B cell (primary cell): Measurements from ENCODE around the gene CDC37L1. TPM values are rescaled to one million over a fixed set of nuclear protein-coding genes. Genes with fewer than 3 reads are reported as not detected.

Experiments
- ATAC-seq: fragments of 200-7000 bp; cut with Tn5 transposase; one replicate; pipeline ENCODE4 v1.10.0; 2021; ENCODE audit warnings: low read depth, mild to moderate bottlenecking, moderate number of reproducible peaks, moderate library complexity
- CTCF ChIA-PET: fragments of 350-600 bp; sonication (Branson Sonifier 250); formaldehyde crosslinking; loops from one replicate; lab custom pipeline; 2021; ENCODE audit warnings: antibody characterized with exemption, inconsistent platforms; lab: Charles Lee
- POLR2A ChIA-PET: fragments of 350-600 bp; sonication (Branson Sonifier 250); formaldehyde crosslinking; loops from one replicate; lab custom pipeline; 2021; ENCODE audit warnings: antibody characterized with exemption; lab: Charles Lee
- DNase-seq: peaks from one replicate; pipeline ENCODE4 v3.0.0; 2013
- H2AFZ ChIP-seq: 2 replicates; pipeline ENCODE4 v1.6.1; 2012; ENCODE audit warnings: mild to moderate bottlenecking, low read depth, low read length; ENCODE audit not compliant: insufficient read depth, poor library complexity, severe bottlenecking
- H3K27ac ChIP-seq, 2 donors: 1 replicate in 1 of 2; 2 replicates in 1 of 2; pipeline ENCODE4 v1.5.1; 2012 to 2013; ENCODE audit warnings: low read length in 2 of 2, mild to moderate bottlenecking in 2 of 2, moderate library complexity in 1 of 2
- H3K27me3 ChIP-seq, 4 experiments: fragments of 200-600 bp in 1 of 4; sonication (generic) in 1 of 4; replicated peaks in 1 of 4; 1 replicate in 2 of 4; 2 replicates in 2 of 4; pipeline versions ENCODE4 v1.6.1 to v1.7.0; 2013 to 2016; ENCODE audit warnings: low read length in 3 of 4, mild to moderate bottlenecking in 2 of 4, mixed read lengths in 1 of 4, moderate library complexity in 1 of 4; ENCODE audit not compliant: insufficient read depth in 4 of 4, control insufficient read depth in 3 of 4; ENCODE audit errors: control extremely low read depth in 1 of 4
- H3K36me3 ChIP-seq, 2 experiments: replicated peaks in 1 of 2; 1 replicate in 1 of 2; 2 replicates in 1 of 2; pipeline versions ENCODE4 v1.6.1 to v1.7.1; 2013; ENCODE audit warnings: low read length in 1 of 2; ENCODE audit not compliant: insufficient read depth in 2 of 2, control insufficient read depth in 1 of 2; ENCODE audit errors: control extremely low read depth in 1 of 2, extremely low read depth in 1 of 2
- H3K4me1 ChIP-seq, 2 donors: fragments of 200-600 bp in 1 of 2; sonication (generic) in 1 of 2; 1 replicate in 1 of 2; 2 replicates in 1 of 2; pipeline versions ENCODE4 v1.5.1 to v1.6.1; 2013 to 2017; ENCODE audit warnings: low read length in 2 of 2; ENCODE audit not compliant: control insufficient read depth in 2 of 2, insufficient read depth in 2 of 2
- H3K4me2 ChIP-seq: replicated peaks from 2 replicates; pipeline ENCODE3; 2012; ENCODE audit warnings: mild to moderate bottlenecking, low read depth, low read length; ENCODE audit not compliant: poor library complexity, severe bottlenecking
- H3K4me3 ChIP-seq, 5 experiments: fragments of 200-600 bp in 1 of 5; sonication (generic) in 1 of 5; 1 replicate in 3 of 5; 2 replicates in 2 of 5; pipeline versions ENCODE4 v1.5.1 to v1.7.0; 2011 to 2016; ENCODE audit warnings: low read length in 4 of 5, mild to moderate bottlenecking in 4 of 5, low read depth in 2 of 5, control low read depth in 1 of 5, moderate library complexity in 1 of 5; ENCODE audit not compliant: insufficient read depth in 1 of 5; ENCODE audit errors: control extremely low read depth in 1 of 5, extremely low read depth in 1 of 5
- H3K79me2 ChIP-seq: fragments of 200-600 bp; sonication (generic); one replicate; pipeline ENCODE4 v1.6.0; 2016; ENCODE audit warnings: low read length; ENCODE audit not compliant: control insufficient read depth, insufficient read depth
- H3K9ac ChIP-seq: fragments of 200-600 bp; sonication (generic); 2 replicates; pipeline ENCODE4 v1.6.1; 2017; ENCODE audit warnings: mild to moderate bottlenecking, low read length, moderate library complexity
- H3K9me3 ChIP-seq, 3 donors: one replicate each; pipeline versions ENCODE4 v1.6.1 to v1.7.1; 2013; ENCODE audit warnings: low read length in 2 of 3; ENCODE audit not compliant: control insufficient read depth in 2 of 3, insufficient read depth in 1 of 3; ENCODE audit errors: control extremely low read depth in 1 of 3
- H4K20me1 ChIP-seq: 2 replicates; pipeline ENCODE4 v1.6.0; 2012; ENCODE audit warnings: mild to moderate bottlenecking, low read length; ENCODE audit not compliant: insufficient read depth, control insufficient read depth, poor library complexity, severe bottlenecking
- H3K27ac Mint-ChIP-seq: one replicate; pipeline ENCODE4 v1.8.0; 2021; ENCODE audit warnings: mixed read lengths
- H3K27me3 Mint-ChIP-seq: one replicate; pipeline ENCODE4 v1.8.0; 2021; ENCODE audit warnings: mixed read lengths
- H3K4me1 Mint-ChIP-seq: one replicate; pipeline ENCODE4 v1.8.0; 2021; ENCODE audit warnings: mixed read lengths
- H3K4me3 Mint-ChIP-seq: one replicate; pipeline ENCODE4 v1.8.0; 2021; ENCODE audit warnings: mixed read lengths
- H3K9me3 Mint-ChIP-seq: one replicate; pipeline ENCODE4 v1.8.0; 2022; ENCODE audit warnings: mixed read lengths; ENCODE audit not compliant: insufficient read depth
- CTCF ChIP-seq: fragments of 200-600 bp; IDR thresholded peaks from one replicate; pipeline ENCODE4 v1.8.0; 2022; ENCODE audit warnings: antibody characterized with exemption, mild to moderate bottlenecking
- EZH2 ChIP-seq: IDR thresholded peaks from 2 replicates; pipeline ENCODE4 v1.6.1; 2012; ENCODE audit warnings: borderline replicate concordance, low read depth, mild to moderate bottlenecking, moderate library complexity, low read length; ENCODE audit not compliant: insufficient read depth, poor library complexity, severe bottlenecking
- WGBS: methylation state at CpG from one replicate; pipeline ENCODE4 v1.1.5; 2013; ENCODE audit warnings: missing lambda C conversion rate; ENCODE audit not compliant: insufficient coverage; 5-methylcytosine and 5-hydroxymethylcytosine counted together
- intact Hi-C: fragments of 100-400 bp; cut with micrococcal nuclease; formaldehyde crosslinking; loops from one replicate; pipeline ENCODE4 v1.10.0; 2022
- polyA plus RNA-seq: library from polyadenylated mRNA; depleted of rRNA; stranded (reverse); fragments of >200 nt; gene quantifications from 2 replicates; pipeline ENCODE4 v1.2.3, GENCODE V29; 2012
- total RNA-seq, 2 donors: library from RNA; stranded (reverse); fragments of 120-200 nt in 1 of 2; gene quantifications; 1 replicate in 1 of 2; 2 replicates in 1 of 2; pipeline versions ENCODE4 v1.2.3 to v1.2.4, GENCODE V29; 2013 to 2022

Gene CDC37L1
- total and polyA plus RNA-seq, 2 donors (not counting 1 experiment from before 2014, with no cell fraction given) = 3.0 to 16.0 TPM

- no peak overlapping the region for H3K9ac ChIP-seq
- Mint-ChIP-seq H3K27ac (no peak overlapping the region), H3K4me1 (no peaks in the 10 kb centered on the region), H3K4me3 (no peak overlapping the region), H3K27me3 (no peaks in the 10 kb centered on the region), H3K9me3 (no peaks in the 10 kb centered on the region)
- no peak overlapping the region for H3K27ac ChIP-seq
- H2AFZ ChIP-seq = no peak overlapping the region
- ATAC-seq (no peak), DNase-seq (no peak)
- TF ChIP-seq CTCF = no peak
- TF ChIP-seq EZH2 = no peak
- 83% methylated on average over 1 of the region's 2 CpGs for WGBS
- CTCF ChIA-PET = no interaction called here
- H3K36me3 ChIP-seq = peaks cover 10 to 12% of the 10 kb centered on the region in 2 experiments
- H3K4me1 ChIP-seq = no peaks in the 10 kb centered on the region
- intact Hi-C loops = no loop called here
- no peaks in the 10 kb centered on the region for H4K20me1 ChIP-seq
- no peak overlapping the region for H3K4me3 ChIP-seq
- POLR2A ChIA-PET = no interaction called here
- no peaks in the 10 kb centered on the region for H3K9me3 ChIP-seq
- H3K27me3 ChIP-seq = no peaks in the 10 kb centered on the region
- H3K4me2 ChIP-seq = no peak overlapping the region
- no peaks in the 10 kb centered on the region for H3K79me2 ChIP-seq
Measured at GRCh38 chr9:4706021-4706420, 26.7 kb downstream of the CDC37L1 start.

- intact Hi-C loops = no loop called here
- Histone ChIP-seq H3K4me3 (no peak overlapping the region), H2AFZ (no peak overlapping the region), H3K79me2 (no peaks in the 10 kb centered on the region), H3K27me3 (no peaks in the 10 kb centered on the region), H3K4me1 (no peaks in the 10 kb centered on the region), H3K4me2 (no peak overlapping the region), H3K9ac (no peak overlapping the region), H4K20me1 (no peaks in the 10 kb centered on the region), H3K9me3 (no peaks in the 10 kb centered on the region), H3K36me3 (peaks cover 8 to 11% of the 10 kb centered on the region in 2 experiments), H3K27ac (peak overlapping the region in 1 of 2 donors; percentile 13)
- POLR2A ChIA-PET = no interaction called here
- CTCF ChIA-PET = no interaction called here
- TF ChIP-seq CTCF (no peak), EZH2 (no peak)
- 91% methylated on average over 3 of the region's 4 CpGs for WGBS
- Mint-ChIP-seq H3K4me1 (no peaks in the 10 kb centered on the region), H3K27ac (peak overlapping the region; percentile 37), H3K9me3 (no peaks in the 10 kb centered on the region), H3K4me3 (no peak overlapping the region), H3K27me3 (no peaks in the 10 kb centered on the region)
- DNase-seq (no peak), ATAC-seq (no peak)
Measured at GRCh38 chr9:4706971-4707622, 27.7 kb downstream of the CDC37L1 start.
